Measurements from ENCODE around the gene RINL. TPM values are rescaled to one million over a fixed set of nuclear protein-coding genes. Genes with fewer than 3 reads are reported as not detected.
"Not testable (repeated sequence)": the region's sequence is repeated elsewhere in the genome, so short reads cannot be mapped to it uniquely, and the experiment has no call there.

RINL gene
- polyA plus RNA-seq, 1 donor from 2014 or later = 0.77 TPM

DNA sequence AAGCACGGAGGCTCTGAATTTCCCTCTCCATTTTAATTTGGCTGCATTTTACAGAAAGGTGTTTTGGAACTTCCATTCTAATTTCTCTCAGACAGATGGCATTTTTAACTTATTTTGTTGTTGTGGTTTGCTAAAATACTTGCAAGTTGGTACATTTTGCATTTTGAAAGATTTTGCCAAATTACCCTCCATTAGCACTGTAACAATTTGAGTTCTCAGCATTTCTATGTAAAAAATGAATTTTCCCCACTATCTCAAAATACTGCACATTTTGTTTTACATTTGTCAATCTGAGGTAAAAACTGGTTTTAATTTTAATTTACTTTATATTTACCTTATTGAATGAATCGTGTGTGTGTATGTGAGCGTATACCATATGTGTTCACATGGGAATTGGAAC is 21.3 kb downstream of the RINL start:
- Histone ChIP-seq H3K9me2 (ENCODE audit: insufficient read depth, low read length) (no peaks in the 10 kb centered on the region), H3K4me3 (ENCODE audit: low read length) (no peak overlapping the region), H3K4me2 (ENCODE audit: low read length) (no peak overlapping the region), H3K36me3 (ENCODE audit: insufficient read depth, low read length) (no peaks in the 10 kb centered on the region), H3K9me3 (ENCODE audit: low read length) (no peaks in the 10 kb centered on the region), H3K9ac (ENCODE audit: low read length) (no peak overlapping the region), H3K27me3 (ENCODE audit: insufficient read depth, low read depth, low read length) (no peaks in the 10 kb centered on the region), H2AFZ (ENCODE audit: low read depth, low read length) (no peak overlapping the region), H3F3A (ENCODE audit: insufficient read depth, low read length, poor library complexity, severe bottlenecking) (no peaks in the 10 kb centered on the region), H4K20me1 (ENCODE audit: insufficient read depth) (no peaks in the 10 kb centered on the region), H3K27ac (ENCODE audit: low read length) (no peak overlapping the region), H3K79me2 (replicated peaks; ENCODE audit: insufficient read depth, low read length) (no peaks in the 10 kb centered on the region)
- TF ChIP-seq, protein P1, sequence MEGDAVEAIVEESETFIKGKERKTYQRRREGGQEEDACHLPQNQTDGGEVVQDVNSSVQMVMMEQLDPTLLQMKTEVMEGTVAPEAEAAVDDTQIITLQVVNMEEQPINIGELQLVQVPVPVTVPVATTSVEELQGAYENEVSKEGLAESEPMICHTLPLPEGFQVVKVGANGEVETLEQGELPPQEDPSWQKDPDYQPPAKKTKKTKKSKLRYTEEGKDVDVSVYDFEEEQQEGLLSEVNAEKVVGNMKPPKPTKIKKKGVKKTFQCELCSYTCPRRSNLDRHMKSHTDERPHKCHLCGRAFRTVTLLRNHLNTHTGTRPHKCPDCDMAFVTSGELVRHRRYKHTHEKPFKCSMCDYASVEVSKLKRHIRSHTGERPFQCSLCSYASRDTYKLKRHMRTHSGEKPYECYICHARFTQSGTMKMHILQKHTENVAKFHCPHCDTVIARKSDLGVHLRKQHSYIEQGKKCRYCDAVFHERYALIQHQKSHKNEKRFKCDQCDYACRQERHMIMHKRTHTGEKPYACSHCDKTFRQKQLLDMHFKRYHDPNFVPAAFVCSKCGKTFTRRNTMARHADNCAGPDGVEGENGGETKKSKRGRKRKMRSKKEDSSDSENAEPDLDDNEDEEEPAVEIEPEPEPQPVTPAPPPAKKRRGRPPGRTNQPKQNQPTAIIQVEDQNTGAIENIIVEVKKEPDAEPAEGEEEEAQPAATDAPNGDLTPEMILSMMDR (IDR thresholded peaks at IDR 0.05; ENCODE audit: poor library complexity, severe bottlenecking) = no peak
- TF ChIP-seq RAD21 (conservative IDR thresholded peaks at IDR 0.05) (no peak), SMC3 (conservative IDR thresholded peaks at IDR 0.05; ENCODE audit: poor library complexity) (no peak), POLR2AphosphoS5 (IDR thresholded peaks at IDR 0.05) (no peak), EZH2 (IDR thresholded peaks at IDR 0.05; ENCODE audit: borderline replicate concordance, insufficient read depth, low read length, poor library complexity, severe bottlenecking) (no peak), TAF1 (IDR thresholded peaks at IDR 0.05; ENCODE audit: low read depth) (no peak)
- TF ChIP-seq, protein P2, sequence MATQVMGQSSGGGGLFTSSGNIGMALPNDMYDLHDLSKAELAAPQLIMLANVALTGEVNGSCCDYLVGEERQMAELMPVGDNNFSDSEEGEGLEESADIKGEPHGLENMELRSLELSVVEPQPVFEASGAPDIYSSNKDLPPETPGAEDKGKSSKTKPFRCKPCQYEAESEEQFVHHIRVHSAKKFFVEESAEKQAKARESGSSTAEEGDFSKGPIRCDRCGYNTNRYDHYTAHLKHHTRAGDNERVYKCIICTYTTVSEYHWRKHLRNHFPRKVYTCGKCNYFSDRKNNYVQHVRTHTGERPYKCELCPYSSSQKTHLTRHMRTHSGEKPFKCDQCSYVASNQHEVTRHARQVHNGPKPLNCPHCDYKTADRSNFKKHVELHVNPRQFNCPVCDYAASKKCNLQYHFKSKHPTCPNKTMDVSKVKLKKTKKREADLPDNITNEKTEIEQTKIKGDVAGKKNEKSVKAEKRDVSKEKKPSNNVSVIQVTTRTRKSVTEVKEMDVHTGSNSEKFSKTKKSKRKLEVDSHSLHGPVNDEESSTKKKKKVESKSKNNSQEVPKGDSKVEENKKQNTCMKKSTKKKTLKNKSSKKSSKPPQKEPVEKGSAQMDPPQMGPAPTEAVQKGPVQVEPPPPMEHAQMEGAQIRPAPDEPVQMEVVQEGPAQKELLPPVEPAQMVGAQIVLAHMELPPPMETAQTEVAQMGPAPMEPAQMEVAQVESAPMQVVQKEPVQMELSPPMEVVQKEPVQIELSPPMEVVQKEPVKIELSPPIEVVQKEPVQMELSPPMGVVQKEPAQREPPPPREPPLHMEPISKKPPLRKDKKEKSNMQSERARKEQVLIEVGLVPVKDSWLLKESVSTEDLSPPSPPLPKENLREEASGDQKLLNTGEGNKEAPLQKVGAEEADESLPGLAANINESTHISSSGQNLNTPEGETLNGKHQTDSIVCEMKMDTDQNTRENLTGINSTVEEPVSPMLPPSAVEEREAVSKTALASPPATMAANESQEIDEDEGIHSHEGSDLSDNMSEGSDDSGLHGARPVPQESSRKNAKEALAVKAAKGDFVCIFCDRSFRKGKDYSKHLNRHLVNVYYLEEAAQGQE (IDR thresholded peaks at IDR 0.05; ENCODE audit: borderline replicate concordance) = no peak

DNA sequence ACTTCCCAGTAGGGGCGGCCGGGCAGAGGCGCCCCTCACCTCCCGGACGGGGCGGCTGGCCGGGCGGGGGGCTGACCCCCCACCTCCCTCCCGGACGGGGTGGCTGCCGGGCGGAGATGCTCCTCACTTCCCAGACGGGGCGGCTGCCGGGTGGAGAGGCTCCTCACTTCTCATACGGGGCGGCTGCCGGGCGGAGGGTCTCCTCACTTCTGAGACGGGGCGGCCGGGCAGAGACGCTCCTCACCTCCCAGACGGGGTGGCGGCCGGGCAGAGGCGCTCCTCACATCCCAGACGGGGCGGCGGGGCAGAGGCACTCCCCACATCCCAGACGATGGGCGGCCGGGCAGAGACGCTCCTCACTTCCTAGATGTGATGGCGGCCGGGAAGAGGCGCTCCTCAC is 22.3 kb downstream of the RINL start:
- not testable (repeated sequence) for H3K79me2 ChIP-seq (replicated peaks; ENCODE audit: insufficient read depth, low read length); H3K27me3 ChIP-seq (ENCODE audit: insufficient read depth, low read depth, low read length); H3K9me3 ChIP-seq (ENCODE audit: low read length); H3K27ac ChIP-seq (ENCODE audit: low read length); H3K36me3 ChIP-seq (ENCODE audit: insufficient read depth, low read length); H3K4me3 ChIP-seq (ENCODE audit: low read length); H3K9ac ChIP-seq (ENCODE audit: low read length); H3F3A ChIP-seq (ENCODE audit: insufficient read depth, low read length, poor library complexity, severe bottlenecking); H2AFZ ChIP-seq (ENCODE audit: low read depth, low read length); H4K20me1 ChIP-seq (ENCODE audit: insufficient read depth); H3K9me2 ChIP-seq (ENCODE audit: insufficient read depth, low read length); H3K4me2 ChIP-seq (ENCODE audit: low read length)

DNA sequence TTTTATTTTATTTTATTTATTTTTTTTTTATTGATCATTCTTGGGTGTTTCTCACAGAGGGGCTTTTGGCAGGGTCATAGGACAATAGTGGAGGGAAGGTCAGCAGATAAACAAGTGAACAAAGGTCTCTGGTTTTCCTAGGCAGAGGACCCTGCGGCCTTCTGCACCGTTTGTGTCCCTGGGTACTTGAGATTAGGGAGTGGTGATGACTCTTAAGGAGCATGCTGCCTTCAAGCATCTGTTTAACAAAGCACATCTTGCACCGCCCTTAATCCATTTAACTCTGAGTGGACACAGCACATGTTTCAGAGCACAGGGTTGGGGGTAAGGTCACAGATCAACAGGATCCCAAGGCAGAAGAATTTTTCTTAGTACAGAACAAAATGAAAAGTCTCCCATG is 23.1 kb downstream of the RINL start:
- H3K36me3 ChIP-seq (ENCODE audit: insufficient read depth, low read length); H4K20me1 ChIP-seq (ENCODE audit: insufficient read depth); H3K9me3 ChIP-seq (ENCODE audit: low read length); H3K79me2 ChIP-seq (replicated peaks; ENCODE audit: insufficient read depth, low read length); H3K27me3 ChIP-seq (ENCODE audit: insufficient read depth, low read depth, low read length); H3K9me2 ChIP-seq (ENCODE audit: insufficient read depth, low read length); H3K9ac ChIP-seq (ENCODE audit: low read length); H2AFZ ChIP-seq (ENCODE audit: low read depth, low read length); H3K4me2 ChIP-seq (ENCODE audit: low read length); H3K4me3 ChIP-seq (ENCODE audit: low read length); H3F3A ChIP-seq (ENCODE audit: insufficient read depth, low read length, poor library complexity, severe bottlenecking); H3K27ac ChIP-seq (ENCODE audit: low read length): not testable (repeated sequence)

Data from neural cell (in vitro differentiated cells).